ENCODE results near the gene CUL4A. TPM values are rescaled to one million over a fixed set of nuclear protein-coding genes. Genes with fewer than 3 reads are reported as not detected.

The CUL4A gene
- total RNA-seq, 3 donors from 2014 or later (not counting 1 experiment from before 2014, with no cell fraction given) = 56.3 to 97.8 (median 97.7) TPM

- 93% methylated on average over 5 of the region's 5 CpGs for WGBS (ENCODE audit: insufficient coverage)
These were observed 106.6 kb downstream of the CUL4A start for GRCh38 chr13:113315992-113316391.

More at GRCh38 chr13:113315992-113316391, 106.6 kb downstream of the CUL4A start:
- intact Hi-C loops (cut with micrococcal nuclease) = no loop called here
- Mint-ChIP-seq H3K4me1 (peaks cover 22% of the 10 kb centered on the region in 2 donors), H3K27ac (no peak overlapping the region), H3K9me3 (no peaks in the 10 kb centered on the region), H3K36me3 (peaks cover 6% of the 10 kb centered on the region), H3K4me3 (no peak overlapping the region), H3K27me3 (ENCODE audit: low read depth in 2 of 2) (no peaks in the 10 kb centered on the region)
- H3K4me3 ChIP-seq (ENCODE audit: low read length) = no peak overlapping the region
- no peaks in the 10 kb centered on the region for H3K27me3 ChIP-seq (ENCODE audit: control insufficient read depth, insufficient read depth, low read length)
- ATAC-seq (no peak), DNase-seq (no peak)
- no peak for TF ChIP-seq CTCF (IDR thresholded peaks at IDR 0.05)
- H3K27ac ChIP-seq (ENCODE audit: low read length) = no peak overlapping the region
- H3K36me3 ChIP-seq (ENCODE audit: control insufficient read depth, insufficient read depth, low read length) = peaks cover 44% of the 10 kb centered on the region
- no peaks in the 10 kb centered on the region for H3K4me1 ChIP-seq (ENCODE audit: control insufficient read depth, insufficient read depth, low read length)
- H3K9me3 ChIP-seq (ENCODE audit: control insufficient read depth, insufficient read depth, low read length) = no peaks in the 10 kb centered on the region

Other genes starting within 250 kb of the CUL4A start
- gene MCF2L, start 240.4 kb upstream of the CUL4A start, total RNA-seq = 1 to 10 TPM; 1.7 to 3.0 (median 3.0) TPM
- gene F7, start 103.8 kb upstream of the CUL4A start, total RNA-seq = under 1 TPM in 2 of 3 donors, not detected in 1; 0.25 to 0.91 TPM
- not detected for gene F10, start 86.8 kb upstream of the CUL4A start, total RNA-seq
- under 1 TPM in 1 of 3 donors, not detected in 2; 0.82 TPM for gene PROZ, start 51.0 kb upstream of the CUL4A start, total RNA-seq
- 10 to 100 TPM; 26.4 to 68.9 (median 42.3) TPM for gene PCID2, start 944 bp upstream of the CUL4A start, total RNA-seq
- 100 to 1,000 TPM; 137 to 168 (median 159) TPM for gene LAMP1, start 87.6 kb downstream of the CUL4A start, total RNA-seq
- not detected for gene GRTP1, start 154.5 kb downstream of the CUL4A start, total RNA-seq
- under 1 TPM; 0.56 to 0.93 (median 0.72) TPM for gene ADPRHL1, start 243.9 kb downstream of the CUL4A start, total RNA-seq

Data from natural killer cell (primary cell).